Kidney tubule cell (primary cell): Measurements from ENCODE around the gene MOAP1.
"Not testable (repeated sequence)": the region's sequence is repeated elsewhere in the genome, so short reads cannot be mapped to it uniquely, and the experiment has no call there.

ENCODE experiments used
- DNase-seq: peaks from one replicate; pipeline ENCODE4 v3.0.0-alpha.2; 2018; ENCODE audit warnings: low spot score

Gene MOAP1

GRCh38 chr14:93146119-93146518 is 38.6 kb downstream of the MOAP1 start:
- DNase-seq, result no peak

DNA sequence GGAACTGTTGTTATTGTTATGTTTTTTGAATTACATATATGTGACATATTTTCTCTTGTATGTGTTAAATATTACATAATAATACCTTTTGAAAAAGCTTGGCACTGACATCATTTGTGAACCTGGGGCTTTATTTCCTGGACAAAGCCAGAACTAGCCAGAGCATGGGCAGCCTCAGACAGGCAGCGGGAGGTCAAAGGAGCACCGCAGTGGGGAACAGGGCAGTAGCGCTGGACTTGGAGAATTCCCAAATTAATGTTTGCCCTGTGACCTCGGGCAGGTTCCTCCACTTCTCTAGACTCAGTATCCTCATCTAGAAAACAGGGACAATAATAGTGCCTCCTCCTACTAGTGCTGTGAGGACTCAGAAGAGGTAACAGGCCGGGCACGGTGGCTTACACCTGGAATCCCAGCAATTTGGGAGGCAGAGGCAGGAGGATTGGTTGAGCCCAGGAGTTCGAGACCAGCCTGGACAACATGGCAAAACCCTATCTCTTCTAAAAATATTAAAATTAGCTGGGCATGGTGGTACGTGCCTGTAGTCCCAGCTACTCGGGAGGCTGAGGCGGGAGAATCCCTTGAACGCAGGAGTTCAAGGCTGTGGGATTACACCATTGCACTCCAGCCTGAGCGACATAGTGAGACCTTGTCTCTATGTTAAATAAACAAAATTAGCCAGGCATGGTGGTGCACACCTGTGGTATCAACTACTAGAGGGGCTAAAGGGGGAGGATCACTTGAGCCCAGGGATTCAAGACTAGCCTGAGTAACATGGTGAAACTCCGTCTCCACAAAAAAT is 41.6 kb downstream of the MOAP1 start:
- DNase-seq, result no peak

- DNase-seq, result peak; percentile 62
These were observed 46.8 kb downstream of the MOAP1 start for GRCh38 chr14:93137864-93138263.

DNA sequence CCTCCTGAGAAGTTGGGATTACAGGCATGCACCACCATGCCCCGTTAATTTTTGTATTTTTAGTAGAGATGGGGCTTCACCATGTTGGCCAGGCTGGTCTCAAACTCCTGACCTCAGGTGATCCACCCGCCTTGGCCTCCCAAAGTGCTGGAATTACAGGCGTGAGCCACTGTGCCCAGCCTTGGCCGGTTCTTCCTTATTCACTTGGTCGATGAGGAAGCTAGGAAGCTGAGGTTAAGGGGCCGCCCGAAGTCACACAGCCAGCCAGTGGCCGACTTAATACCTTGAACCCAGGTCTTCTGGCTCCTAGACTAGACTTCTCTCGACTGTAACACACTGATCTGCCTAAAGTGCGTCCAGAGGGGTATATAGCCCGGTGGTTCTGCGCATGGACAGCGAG is 48.2 kb downstream of the MOAP1 start:
- not testable (repeated sequence) for DNase-seq

- DNase-seq, result no peak
These were observed 48.7 kb downstream of the MOAP1 start for GRCh38 chr14:93136009-93136408.

GRCh38 chr14:93135399-93135798 is 49.3 kb downstream of the MOAP1 start:
- DNase-seq, result no peak

DNA sequence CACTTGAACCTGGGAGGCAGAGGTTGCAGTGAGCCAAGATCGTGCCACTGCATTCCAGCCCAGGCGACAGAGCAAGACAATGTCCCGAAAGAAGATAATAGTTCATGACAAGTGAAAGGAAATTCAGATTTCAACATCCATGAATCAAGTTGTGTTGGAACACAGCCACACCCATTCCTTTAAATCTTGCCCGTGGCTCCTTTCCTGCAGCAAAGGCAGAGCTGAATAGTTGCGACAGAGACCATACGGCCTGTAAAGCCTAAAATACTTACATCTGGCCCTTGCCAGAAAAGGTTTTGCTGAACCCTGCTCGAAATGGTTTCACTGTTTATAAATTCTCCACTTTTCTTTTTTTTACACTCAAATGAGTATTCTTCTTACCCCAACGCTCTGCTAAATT is 51.2 kb downstream of the MOAP1 start:
- no peak for DNase-seq

GRCh38 chr14:93132472-93133065 is 52.1 kb downstream of the MOAP1 start:
- peak; percentile 49 for DNase-seq
